ENCODE results near the gene RCBTB1.

DNA sequence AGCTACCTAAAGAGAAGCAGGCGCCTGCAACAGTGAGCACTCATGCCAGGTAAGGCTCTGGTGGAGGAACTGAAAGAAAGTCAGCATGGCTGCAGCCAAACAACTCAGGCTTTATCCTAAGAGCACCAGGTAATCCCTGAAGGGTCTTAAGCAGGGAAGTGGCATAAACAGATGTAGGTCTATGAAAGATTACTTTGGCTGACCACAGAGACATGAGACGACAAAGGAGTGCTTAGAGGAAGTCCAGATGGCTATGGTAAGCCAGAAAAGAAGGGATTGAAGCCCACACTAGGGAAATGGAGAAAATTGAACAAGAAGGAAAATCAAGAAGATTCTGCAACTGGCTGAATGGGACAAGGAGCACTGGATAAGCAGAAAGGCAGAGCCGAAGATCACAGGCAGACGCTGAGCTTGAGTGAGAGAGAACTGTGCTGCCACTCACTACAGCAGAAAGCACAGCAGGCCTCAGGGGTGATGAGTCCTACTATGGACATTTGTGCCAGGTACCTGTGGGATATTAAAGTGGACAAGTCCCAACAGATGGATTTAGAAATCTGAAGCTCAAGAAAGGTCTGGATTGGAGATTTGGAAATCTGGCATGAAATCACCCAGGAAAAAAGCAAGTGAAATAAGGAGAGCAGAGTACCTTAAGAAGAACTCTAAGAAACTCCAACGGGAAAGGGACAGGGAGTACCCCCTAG lies 4.2 kb downstream of the RCBTB1 start:
- TF ChIP-seq, protein P1, sequence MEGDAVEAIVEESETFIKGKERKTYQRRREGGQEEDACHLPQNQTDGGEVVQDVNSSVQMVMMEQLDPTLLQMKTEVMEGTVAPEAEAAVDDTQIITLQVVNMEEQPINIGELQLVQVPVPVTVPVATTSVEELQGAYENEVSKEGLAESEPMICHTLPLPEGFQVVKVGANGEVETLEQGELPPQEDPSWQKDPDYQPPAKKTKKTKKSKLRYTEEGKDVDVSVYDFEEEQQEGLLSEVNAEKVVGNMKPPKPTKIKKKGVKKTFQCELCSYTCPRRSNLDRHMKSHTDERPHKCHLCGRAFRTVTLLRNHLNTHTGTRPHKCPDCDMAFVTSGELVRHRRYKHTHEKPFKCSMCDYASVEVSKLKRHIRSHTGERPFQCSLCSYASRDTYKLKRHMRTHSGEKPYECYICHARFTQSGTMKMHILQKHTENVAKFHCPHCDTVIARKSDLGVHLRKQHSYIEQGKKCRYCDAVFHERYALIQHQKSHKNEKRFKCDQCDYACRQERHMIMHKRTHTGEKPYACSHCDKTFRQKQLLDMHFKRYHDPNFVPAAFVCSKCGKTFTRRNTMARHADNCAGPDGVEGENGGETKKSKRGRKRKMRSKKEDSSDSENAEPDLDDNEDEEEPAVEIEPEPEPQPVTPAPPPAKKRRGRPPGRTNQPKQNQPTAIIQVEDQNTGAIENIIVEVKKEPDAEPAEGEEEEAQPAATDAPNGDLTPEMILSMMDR (IDR thresholded peaks at IDR 0.05): no peak
- TF ChIP-seq POLR2A (IDR thresholded peaks at IDR 0.05): no peak
